Kidney (tissue), 14 donors: ENCODE data around the gene MKRN2. TPM values are rescaled to one million over a fixed set of nuclear protein-coding genes. Genes with fewer than 3 reads are reported as not detected.

Experiments
- DNase-seq, 5 donors: peaks; one replicate each; pipeline ENCODE4 v3.0.0-alpha.2; 2013 to 2020
- FAIRE-seq: peaks from 2 replicates; lab custom pipeline; 2012; peaks lifted over from hg19 to GRCh38; lab: Jason Lieb, UNC
- H3K27ac ChIP-seq, 2 donors: one replicate each; pipeline ENCODE4 v1.7.0; 2013; ENCODE audit warnings: low read depth in 2 of 2, low read length in 2 of 2, inconsistent platforms in 1 of 2
- H3K27me3 ChIP-seq: one replicate; pipeline ENCODE4 v1.7.1; 2013; ENCODE audit warnings: low read length, inconsistent platforms; ENCODE audit not compliant: control insufficient read depth, insufficient read depth
- H3K36me3 ChIP-seq, 3 donors: one replicate each; pipeline versions ENCODE4 v1.7.0 to v1.7.1; 2013; ENCODE audit warnings: low read length in 3 of 3, control low read depth in 1 of 3, inconsistent platforms in 1 of 3; ENCODE audit not compliant: insufficient read depth in 3 of 3, control insufficient read depth in 2 of 3
- H3K4me1 ChIP-seq, 3 donors: one replicate each; pipeline versions ENCODE4 v1.7.0 to v1.7.1; 2013; ENCODE audit warnings: low read length in 3 of 3, inconsistent platforms in 1 of 3, low read depth in 1 of 3; ENCODE audit not compliant: control insufficient read depth in 2 of 3, insufficient read depth in 2 of 3
- H3K4me3 ChIP-seq, 3 donors: one replicate each; pipeline versions ENCODE4 v1.7.0 to v1.8.1; 2013; ENCODE audit warnings: low read length in 3 of 3, control low read depth in 1 of 3, inconsistent platforms in 1 of 3
- H3K9ac ChIP-seq, 3 donors: one replicate each; pipeline versions ENCODE4 v1.7.0 to v1.7.1; 2013; ENCODE audit warnings: low read length in 3 of 3, control low read depth in 1 of 3, inconsistent platforms in 1 of 3
- H3K9me3 ChIP-seq, 3 donors: one replicate each; pipeline versions ENCODE4 v1.7.0 to v1.7.1; 2013; ENCODE audit warnings: low read length in 3 of 3, control low read depth in 1 of 3, inconsistent platforms in 1 of 3; ENCODE audit not compliant: control insufficient read depth in 2 of 3, insufficient read depth in 1 of 3
- intact Hi-C: fragments of 100-400 bp; cut with DNase I; formaldehyde crosslinking; loops from one replicate; pipeline ENCODE4 v1.11.1; 2022
- polyA plus RNA-seq: library from polyadenylated mRNA; stranded (reverse); fragments of 350-450 nt; fragmentation: Illumina TruSeq; extraction: RNeasy Lipid Tissue Mini Kit (QIAGEN cat#74804); gene quantifications from one replicate; pipeline ENCODE4 v1.2.3, GENCODE V29; 2014; ENCODE audit warnings: low read depth, low replicate concordance; ENCODE audit not compliant: insufficient read depth
- total RNA-seq: library from RNA; stranded (reverse); fragmentation: NEBNext Ultra II Directional; extraction: Animal tissue kit (Norgen Biotek cat#: 25700); gene quantifications from one replicate; pipeline ENCODE4 v1.2.1, GENCODE V29; 2021
- TF ChIP-seq, protein P1 (sequence below): IDR thresholded peaks from 3 replicates; pipeline ENCODE4 v1.5.1; 2012; ENCODE audit warnings: mild to moderate bottlenecking, moderate library complexity, borderline replicate concordance; ENCODE audit not compliant: insufficient read depth; ENCODE audit errors: extremely low read depth
- donor health status: control.
- donor health status: control.
- donor health status: control.
- donor health status: control.
- donor health status: control.
- donor health status: DM: yes; HTN: yes; CAD: no.
- donor health status: Normal renal cell carcinoma (clear cell type).

MKRN2 gene
- total and polyA plus RNA-seq, 2 donors from 2014 or later = 15.9 to 27.0 TPM

DNA sequence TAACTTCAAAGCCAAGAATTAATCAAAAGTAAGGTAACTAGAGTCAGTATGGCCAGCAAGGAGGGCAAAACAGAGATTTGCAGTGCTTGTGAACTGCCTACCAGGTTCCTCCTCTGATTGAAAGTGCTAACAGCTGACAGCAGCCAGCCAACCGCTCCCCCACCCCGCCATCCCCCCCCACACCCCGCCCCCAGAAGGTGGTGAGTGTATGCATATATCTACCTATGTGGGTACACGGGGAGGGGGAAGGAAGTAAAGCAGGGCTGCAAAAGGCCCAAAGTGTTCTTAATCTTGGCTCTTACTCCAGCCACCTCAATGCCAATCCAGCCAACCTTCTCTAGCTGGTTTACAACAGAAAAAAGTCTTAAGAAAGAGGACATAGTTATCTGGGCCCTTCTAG, 56.4 kb downstream of the MKRN2 start:
- Histone ChIP-seq H3K9ac (no peak overlapping the region), H3K27ac (no peak overlapping the region), H3K27me3 (no peaks in the 10 kb centered on the region), H3K9me3 (no peaks in the 10 kb centered on the region), H3K4me1 (no peaks in the 10 kb centered on the region), H3K4me3 (no peak overlapping the region), H3K36me3 (peaks cover 3 to 38% (median 14%) of the 10 kb centered on the region in 3 donors)
- DNase-seq (no peak), FAIRE-seq (no peak)
- TF ChIP-seq, protein P1, sequence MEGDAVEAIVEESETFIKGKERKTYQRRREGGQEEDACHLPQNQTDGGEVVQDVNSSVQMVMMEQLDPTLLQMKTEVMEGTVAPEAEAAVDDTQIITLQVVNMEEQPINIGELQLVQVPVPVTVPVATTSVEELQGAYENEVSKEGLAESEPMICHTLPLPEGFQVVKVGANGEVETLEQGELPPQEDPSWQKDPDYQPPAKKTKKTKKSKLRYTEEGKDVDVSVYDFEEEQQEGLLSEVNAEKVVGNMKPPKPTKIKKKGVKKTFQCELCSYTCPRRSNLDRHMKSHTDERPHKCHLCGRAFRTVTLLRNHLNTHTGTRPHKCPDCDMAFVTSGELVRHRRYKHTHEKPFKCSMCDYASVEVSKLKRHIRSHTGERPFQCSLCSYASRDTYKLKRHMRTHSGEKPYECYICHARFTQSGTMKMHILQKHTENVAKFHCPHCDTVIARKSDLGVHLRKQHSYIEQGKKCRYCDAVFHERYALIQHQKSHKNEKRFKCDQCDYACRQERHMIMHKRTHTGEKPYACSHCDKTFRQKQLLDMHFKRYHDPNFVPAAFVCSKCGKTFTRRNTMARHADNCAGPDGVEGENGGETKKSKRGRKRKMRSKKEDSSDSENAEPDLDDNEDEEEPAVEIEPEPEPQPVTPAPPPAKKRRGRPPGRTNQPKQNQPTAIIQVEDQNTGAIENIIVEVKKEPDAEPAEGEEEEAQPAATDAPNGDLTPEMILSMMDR = no peak
- intact Hi-C loops = no loop called here

DNA sequence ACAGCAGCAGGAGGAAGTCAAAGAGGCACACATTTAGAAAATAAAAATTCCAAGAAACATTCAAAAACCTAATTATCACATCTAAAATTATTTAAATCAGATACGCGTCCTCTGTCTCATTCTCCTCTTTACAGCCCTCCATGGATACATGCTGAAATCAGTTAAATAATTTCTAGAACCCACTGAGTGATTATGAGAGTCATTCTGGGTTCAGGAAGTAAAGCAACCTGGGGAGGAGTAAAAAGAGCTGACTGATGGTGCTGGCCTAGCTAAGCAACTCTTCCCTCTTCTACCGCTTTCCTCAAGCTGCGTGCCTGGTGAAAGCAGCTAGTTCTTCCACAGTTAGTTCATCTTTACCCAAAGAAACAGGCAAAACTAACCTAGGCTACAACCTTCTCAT, 58.4 kb downstream of the MKRN2 start:
- Histone ChIP-seq H3K9ac (no peak overlapping the region), H3K4me3 (no peak overlapping the region), H3K27ac (no peak overlapping the region), H3K4me1 (no peaks in the 10 kb centered on the region), H3K27me3 (no peaks in the 10 kb centered on the region), H3K9me3 (no peaks in the 10 kb centered on the region), H3K36me3 (peaks cover 0 to 31% (median 6%) of the 10 kb centered on the region in 3 donors)
- TF ChIP-seq, protein P1 = no peak
- FAIRE-seq (no peak), DNase-seq (no peak)
- intact Hi-C loops = no loop called here

DNA sequence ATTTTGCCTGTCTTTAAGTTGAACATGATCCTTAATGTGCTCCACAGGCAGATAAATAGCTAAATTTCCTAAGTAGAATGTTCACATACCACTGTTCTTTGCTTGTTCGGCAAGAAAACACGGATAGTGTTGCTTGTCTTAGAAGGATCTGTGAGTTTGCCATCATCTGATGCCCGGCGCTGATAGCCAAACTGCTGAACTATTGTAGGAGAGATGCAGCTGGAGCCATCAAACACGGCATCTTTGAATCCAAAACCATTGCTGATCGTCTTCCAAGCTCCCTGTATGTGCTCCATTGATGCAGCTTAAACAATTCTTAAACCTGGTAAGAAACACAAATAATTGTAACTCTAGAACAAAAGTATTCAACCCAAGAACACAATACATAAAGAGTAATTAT, 61.5 kb downstream of the MKRN2 start:
- FAIRE-seq (no peak), DNase-seq (no peak)
- Histone ChIP-seq H3K9ac (no peak overlapping the region), H3K9me3 (no peaks in the 10 kb centered on the region), H3K36me3 (peaks cover 0 to 18% (median 2%) of the 10 kb centered on the region in 3 donors), H3K4me1 (peaks cover 0 to 15% (median 2%) of the 10 kb centered on the region in 3 donors), H3K4me3 (no peak overlapping the region), H3K27me3 (no peaks in the 10 kb centered on the region), H3K27ac (no peak overlapping the region)
- intact Hi-C loops = no loop called here
- TF ChIP-seq, protein P1 = no peak

DNA sequence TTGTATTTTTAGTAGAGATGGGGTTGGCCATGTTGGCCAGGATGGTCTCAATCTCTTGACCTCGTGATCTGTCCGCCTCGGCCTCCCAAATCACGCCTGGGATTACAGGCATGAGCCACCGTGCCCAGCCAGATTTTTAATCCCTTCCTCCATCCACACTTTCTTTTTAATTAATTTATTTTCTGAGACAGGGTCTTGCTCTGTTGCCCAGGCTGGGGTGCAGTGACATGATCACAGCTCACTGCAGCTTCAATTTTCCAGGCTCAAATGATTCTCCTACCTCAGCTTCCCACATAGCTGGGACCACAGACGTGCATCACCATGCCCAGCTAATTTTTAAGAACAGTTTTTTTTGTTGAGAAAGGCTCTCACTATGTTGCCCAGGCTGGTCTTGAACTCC, 63.4 kb downstream of the MKRN2 start:
- peaks cover 0 to 18% (median 2%) of the 10 kb centered on the region in 3 donors for H3K36me3 ChIP-seq
- no peak overlapping the region for H3K4me3 ChIP-seq
- intact Hi-C loops = no loop called here
- H3K9ac ChIP-seq = no peak overlapping the region
- no peaks in the 10 kb centered on the region for H3K9me3 ChIP-seq
- no peak for FAIRE-seq
- TF ChIP-seq, protein P1 = no peak
- no peaks in the 10 kb centered on the region for H3K27me3 ChIP-seq
- no peak overlapping the region for H3K27ac ChIP-seq
- no peak for DNase-seq
- peaks cover 0 to 23% (median 4%) of the 10 kb centered on the region in 3 donors for H3K4me1 ChIP-seq
